Measurements from ENCODE around the gene EPC1.
"Not testable (repeated sequence)": the region's sequence is repeated elsewhere in the genome, so short reads cannot be mapped to it uniquely, and the experiment has no call there.

EPC1 gene

DNA sequence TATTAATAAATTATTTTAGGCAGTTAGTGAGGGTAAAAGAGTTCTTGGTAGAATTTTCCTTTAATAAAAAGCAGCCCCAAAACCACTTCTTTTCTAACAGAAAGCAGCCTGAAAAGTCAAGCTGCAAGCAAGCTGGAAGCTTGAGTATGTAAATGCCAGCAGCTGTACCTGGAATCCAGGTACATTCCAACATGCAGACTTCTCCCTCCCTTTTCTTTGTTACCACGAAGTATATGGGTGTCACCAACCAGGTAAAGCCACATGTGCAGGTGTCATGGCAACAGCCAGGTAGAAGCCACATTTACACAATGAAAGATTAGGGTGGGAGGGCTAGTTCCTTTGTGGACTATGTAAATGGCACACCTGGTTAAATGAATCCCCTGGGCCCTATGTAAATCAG lies 114.6 kb downstream of the EPC1 start:
- DNase-seq (ENCODE audit: low spot score) = no peak

- DNase-seq (ENCODE audit: low spot score) = not testable (repeated sequence)
These were observed 117.2 kb downstream of the EPC1 start for GRCh38 chr10:32229788-32230187.

DNA sequence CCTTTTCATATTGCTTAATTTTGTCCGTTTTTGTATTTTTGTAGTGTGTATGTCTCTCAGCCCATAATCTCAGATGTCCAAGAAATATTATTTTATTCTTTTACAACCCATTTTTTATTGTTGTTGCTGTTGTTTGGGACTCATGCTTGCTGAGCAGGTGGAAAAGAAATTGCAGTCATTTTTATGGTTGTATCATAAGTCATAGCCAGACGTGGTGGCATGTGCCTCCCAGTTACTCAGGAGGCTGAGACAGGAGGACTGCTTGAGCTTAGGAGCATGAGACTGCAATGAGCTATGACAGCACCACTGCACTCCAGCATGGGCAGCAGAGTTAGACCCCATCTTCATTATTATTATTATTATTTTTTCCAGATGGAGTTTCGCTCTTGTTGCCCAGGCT lies 117.8 kb downstream of the EPC1 start:
- no peak for DNase-seq (ENCODE audit: low spot score)

GRCh38 chr10:32227802-32228201 lies 119.2 kb downstream of the EPC1 start:
- DNase-seq (ENCODE audit: low spot score) = no peak

DNA sequence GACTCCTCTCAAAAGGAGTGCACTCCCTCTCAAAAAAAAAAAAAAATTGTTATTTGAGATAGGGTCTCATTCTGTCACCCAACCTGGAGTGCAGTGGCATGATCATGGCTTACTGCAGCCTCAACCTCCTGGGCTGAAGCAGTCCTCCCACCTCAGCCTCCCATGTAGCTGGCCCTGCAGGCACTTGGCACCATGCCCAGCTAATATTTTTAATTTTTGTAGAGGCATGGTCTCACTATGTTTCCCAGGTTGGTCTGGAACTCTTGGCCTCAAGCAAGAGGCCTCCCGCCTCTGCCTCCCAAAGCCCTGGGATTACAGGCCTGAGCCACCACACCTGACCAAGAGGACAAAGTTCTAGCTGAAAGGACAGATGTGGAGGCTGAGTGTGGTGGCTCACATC lies 120.3 kb downstream of the EPC1 start:
- DNase-seq (ENCODE audit: low spot score) = no peak

DNA sequence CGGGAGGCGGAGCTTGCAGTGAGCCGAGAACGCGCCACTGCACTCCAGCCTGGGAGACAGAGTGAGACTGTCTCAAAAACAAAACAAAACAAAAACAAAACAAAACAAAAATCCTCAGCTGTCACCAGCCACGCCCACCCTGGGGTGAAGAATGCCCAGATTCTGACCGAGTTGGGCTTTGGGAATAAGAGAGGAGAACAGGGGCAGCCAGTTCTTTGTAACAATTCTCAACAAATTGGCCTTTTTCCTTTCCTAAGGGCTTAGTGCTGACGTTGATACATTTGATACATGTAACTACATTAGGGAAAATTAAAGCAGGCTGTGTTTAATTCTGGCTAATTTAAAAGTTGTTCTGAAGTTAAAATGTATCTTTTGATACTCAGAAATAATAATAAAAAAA lies 121.0 kb downstream of the EPC1 start:
- peak; percentile 37 for DNase-seq (ENCODE audit: low spot score)

- DNase-seq (ENCODE audit: low spot score) = not testable (repeated sequence)
These were observed 124.6 kb downstream of the EPC1 start for GRCh38 chr10:32222376-32222775.

DNA sequence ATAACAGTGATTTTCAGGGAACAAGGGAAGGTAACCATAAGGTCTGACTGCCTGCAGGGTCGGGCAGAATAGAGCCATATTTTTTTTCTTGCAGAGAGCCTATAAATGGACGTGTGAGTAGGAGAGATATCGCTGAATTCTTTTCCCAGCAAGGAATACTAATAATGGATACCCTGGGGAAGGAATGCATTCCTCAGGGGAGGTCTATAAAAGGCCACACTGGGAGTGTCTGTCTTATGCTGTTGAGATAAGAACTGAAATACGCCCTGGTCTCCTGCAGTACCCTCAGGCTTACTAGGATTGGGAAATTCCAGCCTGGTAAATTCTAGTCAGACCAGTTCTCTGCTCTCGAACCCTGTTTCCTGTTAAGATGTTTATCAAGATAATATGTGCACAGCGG lies 127.8 kb downstream of the EPC1 start:
- DNase-seq (ENCODE audit: low spot score) = not testable (repeated sequence)

DNA sequence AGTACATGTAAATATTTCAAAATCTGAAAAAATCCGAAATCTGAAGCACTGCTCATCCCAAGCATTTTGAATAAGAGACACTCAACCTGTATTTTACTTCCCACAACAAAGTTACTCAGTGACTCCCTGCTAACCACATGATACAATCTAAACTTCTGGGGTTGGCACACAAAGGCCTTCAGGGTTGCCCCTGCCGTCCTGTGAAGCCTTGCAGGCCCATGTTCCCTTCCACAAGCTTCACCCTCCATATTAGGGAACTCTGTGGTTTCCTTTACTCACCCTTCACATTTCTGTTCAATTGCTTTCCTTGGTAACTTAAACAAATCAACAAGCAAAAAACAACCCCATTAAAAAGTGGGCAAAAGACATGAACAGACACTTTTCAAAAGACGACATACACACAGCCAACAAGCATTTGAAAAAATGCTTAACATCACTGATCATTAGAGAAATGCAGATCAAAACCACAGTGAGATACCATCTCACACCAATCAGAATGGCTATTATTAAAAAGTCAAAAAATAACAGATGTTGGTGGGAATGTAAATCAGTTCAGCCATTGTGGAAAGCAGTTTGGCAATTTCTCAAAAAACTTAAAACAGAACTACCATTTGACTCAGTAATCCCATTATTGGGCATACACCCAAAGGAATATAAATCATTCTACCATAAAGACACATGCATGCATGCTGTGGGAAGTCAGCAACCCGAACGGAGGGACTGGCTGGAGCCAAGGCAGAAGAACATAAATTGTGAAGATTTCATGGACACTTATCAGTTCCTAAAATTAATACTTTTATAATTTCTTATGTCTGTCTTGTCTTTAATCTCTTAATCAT lies 128.5 kb downstream of the EPC1 start:
- not testable (repeated sequence) for DNase-seq (ENCODE audit: low spot score)
